Renal pelvis (tissue), 4 donors: Measurements from ENCODE around the gene MYO1F. TPM values are rescaled to one million over a fixed set of nuclear protein-coding genes. Genes with fewer than 3 reads are reported as not detected.
A peak's percentile ranks its signal among the peaks of the same experiment; 100 is the strongest.
"Not testable (repeated sequence)": the region's sequence is repeated elsewhere in the genome, so short reads cannot be mapped to it uniquely, and the experiment has no call there.

ENCODE experiments used
- DNase-seq: peaks from one replicate; pipeline ENCODE4 v3.0.0-alpha.2; 2013
- polyA plus RNA-seq, 3 donors: library from polyadenylated mRNA; unstranded; fragments of 120-200 nt; gene quantifications; one replicate each; pipeline ENCODE4 v1.2.1, GENCODE V29; 2013; ENCODE audit not compliant: insufficient read length in 3 of 3

The MYO1F gene
- polyA plus RNA-seq, 3 donors = 5.7 to 12.7 (median 12.0) TPM

DNA sequence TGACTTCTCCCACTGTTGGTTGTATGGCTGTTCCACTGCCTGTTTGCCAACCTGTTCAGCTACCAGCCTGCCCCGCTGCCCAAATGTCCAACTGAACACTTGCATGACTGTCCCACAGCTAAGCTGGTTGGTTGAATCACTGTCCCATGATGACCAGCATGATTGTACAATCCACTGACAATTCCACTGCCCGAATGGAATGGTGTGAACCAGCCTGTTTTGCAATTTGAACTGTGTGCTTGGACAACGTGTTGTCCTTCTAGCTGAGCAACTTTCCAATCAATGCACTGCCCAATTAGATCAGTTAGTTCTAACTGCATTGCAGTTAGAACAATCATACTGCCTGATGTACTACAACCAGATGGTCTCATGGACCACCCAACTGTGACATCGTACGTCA lies 24.6 kb upstream of the MYO1F start:
- DNase-seq = no peak

DNA sequence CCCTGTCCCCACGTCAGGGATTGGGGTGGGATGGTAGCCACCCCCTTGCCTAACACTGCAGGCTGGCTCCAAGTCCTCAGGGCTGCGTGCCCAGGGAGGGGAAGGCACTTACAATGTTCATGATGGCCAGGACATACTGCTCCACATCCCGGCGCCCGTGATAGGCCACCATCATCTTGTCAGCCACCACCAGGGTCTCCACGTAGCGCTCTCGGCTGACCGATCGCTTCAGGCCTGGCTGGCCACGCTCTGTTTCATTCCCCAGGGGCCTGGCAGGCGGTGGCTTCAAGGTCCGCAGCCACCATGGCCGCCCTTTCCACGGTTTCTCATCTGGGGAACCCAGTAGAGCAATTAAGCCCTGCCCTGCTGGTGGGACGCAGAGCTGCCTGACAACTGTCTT lies 23.6 kb upstream of the MYO1F start:
- DNase-seq = no peak

DNA sequence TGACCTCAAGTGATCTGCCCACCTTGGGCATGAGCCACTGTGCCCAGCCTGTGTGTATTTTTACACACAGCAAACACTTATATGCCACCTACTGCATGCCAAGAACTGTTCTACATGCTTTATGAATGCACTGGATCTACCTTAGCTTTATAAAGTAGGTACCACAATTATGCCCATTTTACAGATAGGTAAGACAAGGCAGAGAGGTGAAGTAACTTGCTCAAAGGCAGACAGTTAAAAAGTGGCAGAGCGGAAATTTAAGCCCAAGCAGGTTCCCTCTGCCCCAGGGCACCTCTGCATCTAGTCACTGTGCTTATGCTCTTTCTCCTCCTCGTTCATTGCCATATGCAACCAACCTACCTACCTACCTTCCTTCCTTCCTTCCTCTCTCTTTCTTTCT lies 22.8 kb upstream of the MYO1F start:
- DNase-seq = no peak

DNA sequence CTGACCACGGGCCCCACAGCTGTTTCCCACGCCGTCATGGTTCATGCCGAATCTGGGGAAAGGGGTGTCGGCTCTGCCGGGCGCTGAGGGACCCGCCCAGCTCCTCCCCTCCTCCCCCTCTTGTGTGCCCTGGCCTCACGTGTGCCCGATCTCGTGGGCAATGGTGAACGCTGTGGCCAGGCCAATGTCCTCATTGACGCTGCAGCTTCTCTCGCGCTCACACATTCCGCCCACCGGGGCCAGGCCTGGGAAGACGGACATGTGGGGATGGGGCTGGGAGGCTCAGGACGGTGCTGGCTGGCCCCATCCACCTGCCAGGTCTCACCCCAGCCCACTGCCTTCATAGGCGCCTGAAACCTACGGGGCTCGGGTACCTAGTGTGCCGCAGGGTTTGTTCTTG lies 18.9 kb upstream of the MYO1F start:
- DNase-seq = no peak

DNA sequence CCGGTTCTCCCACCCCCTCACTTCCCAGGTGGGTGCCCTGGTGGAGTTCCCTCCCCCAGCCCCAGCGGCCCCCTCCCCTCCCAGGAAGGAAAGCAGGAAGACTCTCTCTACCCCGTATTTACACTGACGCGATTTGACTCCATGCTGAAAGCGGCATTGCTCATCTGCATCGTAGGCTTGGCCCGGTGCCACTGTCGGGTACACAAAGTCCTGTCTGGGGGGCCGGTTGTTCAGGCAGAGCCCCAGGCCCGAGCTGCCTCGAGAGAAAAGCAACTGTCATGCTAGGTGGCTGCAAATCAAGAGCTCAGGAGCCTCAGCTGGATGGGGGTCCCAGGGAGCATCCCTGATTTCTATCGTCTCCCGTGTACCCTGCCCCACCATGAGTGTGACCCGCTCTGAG lies 18.4 kb upstream of the MYO1F start:
- DNase-seq = no peak

DNA sequence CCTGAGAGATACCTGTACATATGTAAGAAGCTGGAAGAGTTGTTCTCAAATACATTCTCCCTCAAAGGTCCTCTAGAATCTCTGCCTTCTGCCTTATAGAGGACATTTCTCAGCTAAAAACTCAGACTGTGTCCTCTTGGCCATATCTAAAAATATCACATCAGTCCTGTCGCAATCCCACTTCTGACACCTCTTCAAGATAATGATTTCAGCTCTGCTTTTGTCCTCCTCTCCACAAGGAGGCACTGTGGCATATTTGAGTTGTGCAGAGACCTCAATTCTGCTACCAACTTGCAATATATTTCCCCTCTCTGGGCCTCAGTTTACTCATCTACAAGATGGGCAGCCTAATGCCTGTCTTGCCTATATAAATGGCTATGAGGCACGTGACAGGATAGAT lies 16.7 kb upstream of the MYO1F start:
- DNase-seq = no peak

DNA sequence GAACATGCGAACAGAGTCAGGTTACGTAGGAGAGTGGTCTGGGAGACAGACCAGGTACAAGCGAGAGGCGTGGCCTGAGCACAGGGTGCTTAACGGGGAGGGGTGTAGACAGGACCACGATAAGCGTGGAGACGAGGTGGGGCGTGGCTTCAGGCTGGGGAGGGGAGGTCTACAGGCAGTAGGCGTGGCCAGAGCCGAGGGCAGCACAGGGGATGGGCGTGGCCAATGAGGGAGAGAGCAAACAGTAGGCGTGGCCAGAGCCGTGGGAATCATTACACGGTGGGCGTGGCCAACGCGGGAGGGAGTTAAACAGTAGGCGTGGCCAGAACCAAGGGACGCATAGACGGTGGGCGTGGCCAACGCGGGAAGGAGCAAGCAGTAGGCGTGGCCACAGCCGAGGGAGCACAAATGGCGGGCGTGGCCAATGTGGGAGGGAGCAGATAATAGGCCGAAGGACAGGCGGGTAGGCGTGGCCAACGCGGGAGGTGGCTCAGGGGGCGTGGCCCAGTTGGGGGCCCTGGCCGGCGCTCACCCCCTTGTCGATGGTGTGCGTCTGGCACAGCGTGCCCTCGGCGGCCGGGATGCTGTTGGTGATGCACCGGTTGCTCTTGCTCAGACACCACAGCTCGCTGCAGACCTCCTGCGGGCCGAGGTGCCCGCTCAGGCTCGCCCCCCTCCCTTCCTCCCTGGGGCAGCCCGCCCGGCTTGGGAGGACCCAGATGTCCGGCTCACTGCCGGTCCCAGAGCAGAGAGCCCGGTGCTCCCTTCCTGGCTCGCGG lies 15.2 kb upstream of the MYO1F start:
- peak; percentile 89 for DNase-seq

DNA sequence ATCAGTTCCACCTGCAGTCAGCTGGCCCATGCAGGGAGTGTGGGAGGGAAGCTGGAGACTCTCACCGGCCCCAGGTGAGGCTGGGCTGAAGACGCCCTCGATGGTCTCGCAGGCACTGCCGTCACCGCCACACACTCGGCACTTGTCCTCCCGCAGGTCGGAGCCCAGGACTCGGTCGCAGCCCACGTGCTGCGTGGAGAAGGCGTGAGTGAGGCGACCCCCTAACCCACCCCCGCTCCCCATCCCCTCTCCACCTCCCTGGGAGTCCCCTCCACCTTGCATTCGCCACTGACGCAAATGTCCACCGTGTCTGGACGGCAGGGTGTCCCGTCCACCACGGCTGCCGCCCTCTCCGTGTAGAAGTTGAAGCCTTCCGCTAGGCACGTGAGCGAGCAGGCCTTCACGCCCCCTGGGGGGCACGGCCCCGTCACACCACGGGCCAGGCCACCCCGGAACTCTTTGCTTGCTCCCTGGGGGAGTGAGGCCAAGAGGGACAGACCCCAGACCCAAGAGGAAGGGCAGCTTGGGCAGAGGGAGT lies 12.0 kb upstream of the MYO1F start:
- DNase-seq = no peak

DNA sequence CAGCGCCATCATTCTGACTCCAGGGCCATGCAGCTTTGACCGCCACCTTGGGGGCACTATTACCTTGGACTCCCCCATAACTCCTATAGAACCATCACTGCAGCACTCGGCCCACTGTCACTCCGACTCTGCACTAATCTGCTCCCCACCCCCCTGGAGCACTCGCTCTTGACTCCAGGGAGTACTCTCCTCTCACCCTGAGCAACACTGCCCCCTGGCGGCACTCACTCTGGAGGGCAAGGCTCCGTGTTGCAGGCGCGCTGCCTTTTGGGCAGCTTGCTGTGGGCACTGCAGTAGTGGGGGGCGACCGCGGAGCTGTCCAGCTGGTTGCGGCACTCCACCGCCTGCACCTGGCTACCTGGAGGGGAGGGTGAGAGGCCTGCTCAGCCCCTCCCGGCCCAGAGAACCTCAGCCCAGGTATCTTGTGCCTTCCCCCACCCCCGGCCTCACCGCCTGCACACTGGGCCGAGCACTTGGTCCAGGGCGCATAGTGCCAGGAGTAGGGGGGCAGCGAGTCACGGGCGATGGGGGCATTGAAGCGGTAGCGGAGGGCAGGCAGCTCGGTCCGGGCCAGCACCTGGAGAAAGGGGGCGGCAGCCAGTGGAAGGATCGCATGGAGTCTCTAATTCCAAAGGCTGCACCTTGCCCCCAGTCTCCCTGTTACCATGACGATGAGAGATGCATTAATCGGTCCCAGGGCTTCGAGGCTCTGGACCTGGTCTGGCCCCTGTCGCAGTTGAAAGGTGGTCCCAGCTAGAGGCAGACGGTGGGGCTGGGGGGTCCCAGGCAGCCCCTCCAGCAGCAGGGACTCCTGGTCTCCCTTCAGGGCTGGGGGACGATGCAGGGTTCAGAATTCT lies 8.9 kb upstream of the MYO1F start:
- DNase-seq = no peak

DNA sequence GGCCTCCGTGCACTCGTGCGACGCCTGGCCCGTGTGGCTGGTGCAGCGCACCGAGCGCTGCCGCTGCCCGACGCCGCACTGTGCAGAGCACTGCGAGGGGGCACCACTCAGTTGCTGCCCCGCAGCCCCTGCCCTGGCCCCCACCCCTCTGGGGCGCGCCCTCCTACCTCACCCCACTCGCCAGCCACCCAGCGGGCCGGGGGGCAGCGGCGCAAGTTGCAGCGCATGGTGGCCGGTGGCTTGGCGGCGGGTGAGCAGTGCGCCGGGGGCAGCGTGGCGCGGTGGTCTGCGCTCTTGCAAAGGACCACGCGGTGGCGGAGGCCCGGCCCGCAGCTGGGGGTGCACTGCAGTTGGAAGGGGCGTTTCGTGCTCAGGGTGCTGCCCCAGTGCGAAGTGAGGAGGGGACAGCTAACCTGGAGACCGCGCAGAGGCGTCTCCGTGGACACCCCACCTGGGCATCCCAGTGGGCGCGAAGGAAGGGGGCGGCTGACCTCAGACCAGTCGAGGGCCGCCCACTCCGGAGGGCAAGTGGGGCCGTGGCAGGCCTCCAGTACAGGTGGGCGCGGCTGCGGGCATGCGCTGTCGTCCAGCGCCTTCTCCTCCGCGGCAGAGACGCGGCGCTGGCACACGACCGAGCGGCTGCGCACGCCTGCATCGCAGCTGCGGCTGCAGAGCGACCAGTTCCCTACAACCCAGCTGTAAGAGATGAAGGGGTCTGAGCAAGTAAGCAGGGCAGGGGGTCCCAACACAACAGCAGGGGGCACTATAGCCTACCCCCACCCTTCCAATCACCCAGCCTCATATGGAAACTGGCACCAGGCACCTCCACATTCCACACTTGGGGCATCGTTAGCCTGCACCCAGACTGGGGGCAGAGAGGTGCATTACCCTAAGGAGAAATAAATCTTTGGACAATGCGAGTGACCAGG lies 8.0 kb upstream of the MYO1F start:
- DNase-seq = no peak

DNA sequence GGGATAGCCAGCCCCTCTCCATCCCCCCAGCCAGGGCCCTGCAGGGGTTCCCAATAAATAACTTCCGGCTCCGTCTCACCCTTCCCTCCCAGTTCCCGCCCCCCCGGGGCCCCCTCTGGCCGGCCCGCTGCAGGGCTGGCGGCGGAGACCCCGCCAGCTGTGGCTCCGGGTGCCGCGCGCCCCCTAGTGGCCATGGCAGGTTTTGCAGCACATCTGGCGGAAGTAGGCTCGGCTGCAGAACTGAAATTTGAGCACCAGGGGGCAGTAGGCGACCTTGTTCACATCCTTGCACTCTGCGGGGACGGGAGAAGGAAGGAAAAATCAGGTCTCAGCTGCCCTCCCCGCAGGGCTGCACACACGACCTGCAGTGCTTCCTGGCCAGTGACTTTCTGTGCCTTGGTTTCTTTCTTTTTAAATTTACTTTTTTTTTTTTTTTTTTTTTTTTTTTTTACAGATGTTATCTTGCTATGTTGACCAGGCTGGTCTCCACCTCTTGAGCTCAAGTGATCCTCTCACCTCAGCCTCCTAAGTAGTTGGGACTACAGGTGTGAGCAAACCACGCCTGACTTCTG lies 3.6 kb upstream of the MYO1F start:
- peak; percentile 71 for DNase-seq

DNA sequence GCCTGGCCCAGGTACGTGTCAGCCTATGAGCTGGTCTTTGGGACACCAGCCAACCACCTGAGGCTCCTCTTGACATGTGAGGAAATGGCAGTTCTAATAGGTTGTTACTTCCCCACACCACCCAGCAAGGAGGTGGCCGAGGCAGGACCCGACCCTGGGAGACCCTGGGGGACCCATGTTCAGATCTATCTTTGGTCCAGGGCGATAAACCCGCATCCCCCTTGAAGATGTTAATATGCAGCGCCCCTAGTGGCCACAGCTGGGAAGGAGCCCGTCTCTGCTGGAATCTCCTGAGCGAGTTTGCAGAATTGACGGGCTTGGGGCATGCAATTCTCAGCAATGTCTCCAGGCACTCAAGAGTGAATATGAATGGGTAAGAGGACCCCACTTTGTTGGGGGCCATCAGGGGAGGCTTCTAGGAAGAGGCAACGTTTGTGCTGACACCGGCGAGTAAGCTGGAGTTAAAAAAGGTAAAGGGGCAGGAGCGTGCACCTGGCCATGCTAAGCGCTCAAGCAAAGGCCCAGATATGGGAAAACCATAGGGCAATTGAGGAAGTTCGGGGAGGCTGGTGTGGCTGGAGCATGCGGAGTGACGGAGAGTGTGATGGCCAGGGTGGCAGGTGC lies 1.5 kb upstream of the MYO1F start:
- DNase-seq = peak; percentile 64

DNA sequence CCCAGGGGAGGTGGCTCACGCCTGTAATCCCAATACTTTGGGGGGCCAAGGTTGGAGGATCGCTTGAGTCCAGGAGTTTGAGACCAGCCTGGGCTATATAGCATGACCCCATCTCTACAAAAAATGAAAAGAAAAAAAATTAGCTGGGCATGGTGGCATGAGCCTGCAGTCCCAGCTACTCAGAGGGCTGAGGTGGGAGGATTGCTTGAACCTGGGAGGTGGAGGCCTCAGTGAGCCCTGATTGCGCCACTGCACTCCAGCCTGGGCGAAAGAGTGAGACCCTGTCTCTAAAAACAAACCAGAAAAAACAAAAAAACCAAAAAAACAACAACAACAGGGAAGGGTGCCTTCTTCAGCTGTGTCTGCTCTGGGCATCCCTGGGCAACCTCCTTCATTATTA lies 499 bp upstream of the MYO1F start:
- no peak for DNase-seq

DNA sequence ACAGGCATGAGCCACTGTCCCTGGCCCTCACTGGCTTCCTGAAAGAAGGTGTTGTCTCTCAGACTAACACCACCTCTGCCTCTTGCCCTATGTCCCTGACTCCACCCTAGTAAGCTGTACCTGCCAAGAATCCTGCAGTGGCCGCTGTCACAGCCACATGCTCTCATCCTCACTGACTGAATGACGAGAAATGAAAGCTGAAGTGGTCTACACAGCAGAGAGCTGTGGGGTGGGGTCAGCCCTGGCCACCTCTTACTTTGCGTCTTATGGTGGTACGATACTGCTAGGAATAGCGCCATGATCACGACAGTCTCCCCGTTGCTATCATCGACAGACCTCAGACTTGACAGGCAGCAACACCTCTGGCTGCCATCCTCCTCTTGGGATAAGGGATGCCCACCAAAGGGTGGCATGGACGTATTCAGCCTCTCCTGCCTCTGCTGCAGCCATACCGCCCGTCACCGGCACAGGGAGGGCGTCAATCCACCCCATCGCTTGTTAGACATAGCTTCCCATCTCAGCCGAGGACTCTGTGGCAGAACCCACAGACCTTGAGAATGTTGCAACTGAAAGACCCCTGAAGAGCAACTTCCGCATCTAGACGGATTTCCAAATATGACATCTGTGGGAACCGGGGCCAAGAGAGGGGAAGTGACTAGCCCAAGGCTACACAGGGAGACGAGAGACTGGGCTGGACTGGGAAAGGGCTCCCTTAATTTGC lies 809 bp downstream of the MYO1F start:
- no peak for DNase-seq

DNA sequence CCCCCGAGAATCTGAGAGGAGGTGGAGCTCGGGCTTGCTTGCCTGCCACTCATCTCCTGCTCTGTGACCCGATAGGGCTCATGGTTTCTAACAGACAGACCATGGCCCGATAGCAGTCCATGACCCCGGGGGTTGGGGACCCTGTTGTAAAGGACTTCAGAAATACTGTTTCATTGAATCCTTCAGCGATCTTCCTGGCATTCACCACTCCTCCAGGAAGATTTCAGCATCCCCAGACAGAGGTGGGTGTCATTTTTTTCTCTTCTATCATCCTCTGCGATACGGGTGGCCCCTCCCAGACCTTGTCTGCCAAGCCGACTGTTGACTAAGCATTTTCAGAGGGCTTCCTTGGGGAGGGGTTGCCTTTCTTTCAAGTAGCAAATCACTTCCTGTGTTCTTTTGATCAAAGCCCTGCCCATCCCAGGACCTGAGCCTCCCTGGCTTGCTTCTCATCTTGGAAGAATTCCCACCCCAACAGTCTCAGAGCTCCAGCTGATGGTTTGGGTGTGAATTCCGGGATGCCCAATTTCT lies 1.7 kb downstream of the MYO1F start:
- no peak for DNase-seq

DNA sequence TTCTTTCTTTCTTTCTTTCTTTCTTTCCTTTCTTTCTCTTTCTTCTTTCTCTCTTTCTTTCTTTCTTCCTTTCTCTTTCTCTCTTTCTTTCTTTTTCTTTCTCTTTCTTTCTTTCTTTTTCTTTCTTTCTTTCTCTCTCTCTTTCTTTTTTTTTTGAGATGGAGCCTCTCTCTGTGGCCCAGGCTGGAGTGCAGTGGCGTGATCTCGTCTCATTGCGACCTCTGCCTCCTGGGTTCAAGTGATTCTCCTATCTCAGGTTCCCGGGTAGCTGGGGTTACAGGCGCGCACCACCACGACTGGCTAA lies 2.7 kb downstream of the MYO1F start:
- DNase-seq = not testable (repeated sequence)

DNA sequence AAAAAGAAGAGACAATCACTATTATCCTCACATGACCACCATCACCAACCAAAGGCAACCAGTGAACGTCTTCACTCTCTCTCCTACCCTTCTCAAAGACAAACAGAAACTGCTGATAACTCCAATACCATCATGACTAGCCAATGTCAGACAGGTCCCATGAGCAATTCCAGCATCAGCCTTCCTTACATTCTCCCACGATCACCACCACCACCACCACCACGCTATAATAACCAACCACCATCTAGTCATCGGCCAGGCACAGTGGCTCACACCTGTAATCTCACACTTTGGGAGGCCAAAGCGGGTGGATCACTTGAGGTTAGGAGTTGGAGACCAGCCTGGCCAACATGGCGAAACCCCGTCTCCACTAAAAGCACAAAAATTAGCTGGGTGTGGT lies 3.9 kb downstream of the MYO1F start:
- no peak for DNase-seq

DNA sequence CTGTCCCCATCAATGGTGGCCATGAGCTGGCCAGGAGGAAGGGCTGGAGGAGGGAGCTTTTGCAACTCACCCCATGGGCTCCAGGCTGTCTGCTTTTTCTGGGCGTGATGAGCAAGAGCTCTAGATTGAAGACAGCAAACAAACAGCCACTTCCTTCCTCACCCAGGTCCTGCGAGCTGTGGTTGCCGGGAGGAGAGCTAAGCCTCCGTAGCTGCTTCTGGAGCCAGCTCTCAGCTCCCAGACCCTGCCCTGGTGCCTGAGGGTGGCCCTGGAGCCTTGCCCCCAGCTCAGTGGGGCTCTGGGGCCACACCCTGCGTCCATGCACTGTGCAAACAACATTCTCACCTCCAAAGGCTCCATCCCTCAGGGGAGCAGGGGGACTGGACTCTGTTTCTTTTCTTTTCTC lies 6.2 kb downstream of the MYO1F start:
- DNase-seq = no peak

DNA sequence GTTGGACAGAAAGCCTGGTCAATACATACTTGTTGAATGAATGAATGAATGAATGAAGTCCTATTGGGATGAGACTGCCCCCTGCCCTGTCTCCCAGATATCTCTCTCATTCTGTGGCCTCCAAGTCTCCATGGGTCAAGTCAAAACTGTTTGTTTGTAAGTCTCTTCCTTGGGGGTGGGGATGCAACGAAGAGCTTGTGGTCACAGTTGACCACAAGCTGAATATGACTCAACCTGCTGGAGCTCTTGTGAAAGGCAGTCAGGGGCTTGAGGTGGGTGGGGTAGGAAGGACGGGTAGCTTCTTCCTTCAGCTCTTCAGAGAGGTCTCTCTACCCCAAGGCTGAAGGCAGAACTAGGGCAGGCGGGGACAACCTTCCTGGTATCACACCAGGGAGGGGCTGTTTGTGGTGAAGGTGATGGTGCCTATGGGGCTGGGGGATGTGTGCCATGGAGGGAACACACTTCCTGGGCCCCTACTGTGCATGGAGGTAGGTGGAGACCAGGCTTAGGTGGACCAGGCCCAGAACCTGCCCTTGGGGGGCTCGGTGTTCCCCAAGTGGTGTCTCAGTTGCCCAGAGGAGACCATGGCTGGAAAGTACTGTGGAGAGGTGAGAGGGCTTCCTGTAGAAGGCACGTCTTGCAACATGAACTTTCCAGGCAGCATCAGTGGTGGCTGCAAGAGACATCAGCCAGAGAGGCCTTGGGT lies 8.0 kb downstream of the MYO1F start:
- no peak for DNase-seq
